C4-2B (cell line): ENCODE results near the gene VSIG8.

Experiments used
- H3K27ac ChIP-seq: fragments of 450-650 bp; 2 replicates; pipeline ENCODE4 v1.5.1; 2017
- CTCF ChIP-seq: fragments of 450-650 bp; conservative IDR thresholded peaks from 2 replicates; pipeline ENCODE4 v1.5.1; 2017; ENCODE audit warnings: mild to moderate bottlenecking
- ZFX ChIP-seq: fragments of 450-650 bp; IDR thresholded peaks from 2 replicates; pipeline ENCODE4 v1.6.1; 2017

VSIG8 gene

GRCh38 chr1:159856576-159856975 is 5.9 kb downstream of the VSIG8 start:
- TF ChIP-seq CTCF = no peak
- TF ChIP-seq ZFX = no peak
- no peak overlapping the region for H3K27ac ChIP-seq

- no peak for TF ChIP-seq ZFX
- no peak for TF ChIP-seq CTCF
- H3K27ac ChIP-seq = no peak overlapping the region
Measured at GRCh38 chr1:159855709-159856108, 6.7 kb downstream of the VSIG8 start.

- no peak overlapping the region for H3K27ac ChIP-seq
- TF ChIP-seq ZFX (no peak), CTCF (no peak)
Measured at GRCh38 chr1:159854693-159855192, 7.7 kb downstream of the VSIG8 start.

- no peak overlapping the region for H3K27ac ChIP-seq
Measured at GRCh38 chr1:159854116-159854692, 8.3 kb downstream of the VSIG8 start.

GRCh38 chr1:159853417-159854115 is 8.9 kb downstream of the VSIG8 start:
- TF ChIP-seq ZFX = no peak
- no peak overlapping the region for H3K27ac ChIP-seq

More at GRCh38 chr1:159854116-159854692, 8.3 kb downstream of the VSIG8 start:
- no peak for TF ChIP-seq ZFX
- TF ChIP-seq CTCF = no peak

- TF ChIP-seq CTCF (peak; percentile 30), ZFX (no peak)
- H3K27ac ChIP-seq = no peak overlapping the region
Measured at GRCh38 chr1:159851407-159851806, 11.1 kb downstream of the VSIG8 start.

GRCh38 chr1:159849626-159850366 is 12.7 kb downstream of the VSIG8 start:
- TF ChIP-seq CTCF (no peak), ZFX (no peak)
- no peak overlapping the region for H3K27ac ChIP-seq
